Nephron (organoid): Measurements from ENCODE around the gene WDFY3.

Experiments used
- H3K27ac Mint-ChIP-seq, 3 experiments: 2 replicates each; pipeline ENCODE4 v1.8.0; 2020; ENCODE audit warnings: mixed read lengths in 3 of 3, mild to moderate bottlenecking in 2 of 3, moderate library complexity in 1 of 3
- H3K27me3 Mint-ChIP-seq: 2 replicates; pipeline ENCODE4 v1.8.0; 2021; ENCODE audit warnings: low read depth, mild to moderate bottlenecking, moderate library complexity, mixed read lengths
- H3K36me3 Mint-ChIP-seq: 2 replicates; pipeline ENCODE4 v1.8.0; 2020; ENCODE audit warnings: low read depth, mixed read lengths
- H3K4me1 Mint-ChIP-seq: 2 replicates; pipeline ENCODE4 v1.8.0; 2020; ENCODE audit warnings: mixed read lengths
- H3K4me3 Mint-ChIP-seq, 3 experiments: 2 replicates each; pipeline ENCODE4 v1.8.0; 2020; ENCODE audit warnings: mild to moderate bottlenecking in 3 of 3, mixed read lengths in 3 of 3, moderate library complexity in 2 of 3
- H3K9me3 Mint-ChIP-seq: 2 replicates; pipeline ENCODE4 v1.8.0; 2020; ENCODE audit warnings: mixed read lengths
- TF ChIP-seq, protein P1 (sequence below), 3 experiments: fragments of 200-600 bp; sonication (generic); IDR thresholded peaks; one replicate each; pipeline ENCODE4 v1.5.0; 2021; ENCODE audit warnings: antibody characterized with exemption in 3 of 3; ENCODE audit not compliant: unreplicated experiment in 3 of 3

The WDFY3 gene

DNA sequence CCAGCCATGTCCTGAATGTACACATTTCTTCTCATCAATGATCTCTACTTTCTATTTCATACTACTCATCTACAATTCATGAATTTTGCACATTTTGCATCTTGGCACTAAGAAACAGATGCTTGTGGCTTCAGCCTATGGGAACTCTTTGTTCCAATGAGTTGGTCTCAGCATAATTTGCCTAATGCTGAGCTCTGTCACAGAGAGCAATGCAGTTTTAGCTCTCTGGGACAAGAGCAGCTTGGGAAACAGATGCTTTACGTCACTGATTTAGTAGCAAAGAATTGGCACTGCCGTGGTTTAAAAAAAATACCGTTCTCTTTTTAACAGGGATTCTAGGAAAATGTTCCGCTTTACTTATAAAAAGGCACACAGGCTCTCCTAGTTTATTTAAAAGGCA lies 162.4 kb downstream of the WDFY3 start:
- Mint-ChIP-seq H3K27ac (no peak overlapping the region), H3K9me3 (no peaks in the 10 kb centered on the region), H3K4me3 (no peak overlapping the region), H3K36me3 (peaks cover 55% of the 10 kb centered on the region), H3K27me3 (no peaks in the 10 kb centered on the region), H3K4me1 (no peaks in the 10 kb centered on the region)
- TF ChIP-seq, protein P1, sequence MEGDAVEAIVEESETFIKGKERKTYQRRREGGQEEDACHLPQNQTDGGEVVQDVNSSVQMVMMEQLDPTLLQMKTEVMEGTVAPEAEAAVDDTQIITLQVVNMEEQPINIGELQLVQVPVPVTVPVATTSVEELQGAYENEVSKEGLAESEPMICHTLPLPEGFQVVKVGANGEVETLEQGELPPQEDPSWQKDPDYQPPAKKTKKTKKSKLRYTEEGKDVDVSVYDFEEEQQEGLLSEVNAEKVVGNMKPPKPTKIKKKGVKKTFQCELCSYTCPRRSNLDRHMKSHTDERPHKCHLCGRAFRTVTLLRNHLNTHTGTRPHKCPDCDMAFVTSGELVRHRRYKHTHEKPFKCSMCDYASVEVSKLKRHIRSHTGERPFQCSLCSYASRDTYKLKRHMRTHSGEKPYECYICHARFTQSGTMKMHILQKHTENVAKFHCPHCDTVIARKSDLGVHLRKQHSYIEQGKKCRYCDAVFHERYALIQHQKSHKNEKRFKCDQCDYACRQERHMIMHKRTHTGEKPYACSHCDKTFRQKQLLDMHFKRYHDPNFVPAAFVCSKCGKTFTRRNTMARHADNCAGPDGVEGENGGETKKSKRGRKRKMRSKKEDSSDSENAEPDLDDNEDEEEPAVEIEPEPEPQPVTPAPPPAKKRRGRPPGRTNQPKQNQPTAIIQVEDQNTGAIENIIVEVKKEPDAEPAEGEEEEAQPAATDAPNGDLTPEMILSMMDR (IDR thresholded peaks at IDR 0.05; ENCODE audit: unreplicated experiment in 3 of 3), result no peak

DNA sequence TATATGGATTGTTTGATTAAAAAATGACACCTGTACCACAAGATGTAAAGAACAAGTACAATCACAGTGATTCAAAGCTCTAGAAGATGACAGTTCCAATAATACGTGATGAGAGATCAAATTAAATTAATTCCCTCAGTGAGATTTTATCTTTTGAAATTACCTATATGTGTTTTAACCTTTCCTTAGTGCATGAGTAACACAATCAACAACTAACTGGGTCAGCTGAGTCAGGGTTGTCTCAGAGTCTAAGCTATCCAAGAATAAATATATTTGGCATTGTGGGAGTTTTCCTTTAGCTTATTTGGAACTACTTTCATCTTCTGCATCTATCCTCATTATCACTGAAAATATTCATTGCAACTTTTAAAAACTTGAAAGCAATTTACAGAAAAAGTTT lies 162.8 kb downstream of the WDFY3 start:
- Mint-ChIP-seq H3K36me3 (peaks cover 55% of the 10 kb centered on the region), H3K27ac (no peak overlapping the region)

DNA sequence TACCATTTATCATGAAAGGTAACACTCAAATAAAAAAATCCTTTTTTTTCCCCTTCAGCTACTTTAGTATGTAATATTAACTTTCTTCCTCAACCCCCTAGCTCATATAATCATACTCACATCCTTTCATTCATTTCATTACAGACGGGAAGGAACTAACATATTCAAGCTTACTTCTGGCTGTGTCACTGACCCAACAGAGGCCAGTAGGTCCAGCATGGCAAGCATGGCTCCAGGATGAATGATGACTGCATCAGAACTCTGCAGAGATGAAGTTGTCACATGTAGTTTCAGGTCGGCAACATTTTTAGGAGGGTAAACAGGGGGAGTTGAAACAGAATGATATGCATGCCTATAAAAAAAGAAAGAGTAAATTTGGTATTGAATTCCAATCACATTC lies 163.4 kb downstream of the WDFY3 start:
- H3K36me3 Mint-ChIP-seq, result peaks cover 53% of the 10 kb centered on the region
- TF ChIP-seq, protein P1 (IDR thresholded peaks at IDR 0.05; ENCODE audit: unreplicated experiment in 3 of 3), result no peak
- no peaks in the 10 kb centered on the region for H3K27me3 Mint-ChIP-seq
- no peaks in the 10 kb centered on the region for H3K4me1 Mint-ChIP-seq
- H3K27ac Mint-ChIP-seq, result no peak overlapping the region
- no peaks in the 10 kb centered on the region for H3K9me3 Mint-ChIP-seq
- no peak overlapping the region for H3K4me3 Mint-ChIP-seq

More for the DNA sequence above, 162.8 kb downstream of the WDFY3 start:
- Mint-ChIP-seq H3K4me3 (no peak overlapping the region), H3K27me3 (no peaks in the 10 kb centered on the region), H3K4me1 (no peaks in the 10 kb centered on the region), H3K9me3 (no peaks in the 10 kb centered on the region)
- TF ChIP-seq, protein P1 (IDR thresholded peaks at IDR 0.05; ENCODE audit: unreplicated experiment in 3 of 3), result no peak

DNA sequence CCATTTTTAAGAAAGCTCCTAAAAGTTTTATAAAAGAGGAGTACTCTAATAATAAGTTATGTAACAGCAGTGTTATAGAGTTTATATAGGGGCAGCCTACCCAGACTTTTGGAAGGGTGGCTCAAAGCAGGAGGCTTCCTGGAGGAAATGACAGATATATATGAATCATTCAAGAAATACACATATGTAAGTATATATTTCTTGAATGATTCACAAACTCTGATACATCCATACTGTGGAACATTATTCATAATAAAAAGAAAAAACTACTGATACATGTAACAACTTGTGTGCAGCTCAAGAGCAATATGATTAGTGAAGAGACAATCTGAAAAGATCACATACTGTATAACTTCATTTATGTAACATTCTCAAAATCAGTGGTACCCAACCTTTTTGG lies 166.2 kb downstream of the WDFY3 start:
- H3K9me3 Mint-ChIP-seq, result no peaks in the 10 kb centered on the region
- TF ChIP-seq, protein P1 (IDR thresholded peaks at IDR 0.05; ENCODE audit: unreplicated experiment in 3 of 3), result no peak
- no peaks in the 10 kb centered on the region for H3K4me1 Mint-ChIP-seq

DNA sequence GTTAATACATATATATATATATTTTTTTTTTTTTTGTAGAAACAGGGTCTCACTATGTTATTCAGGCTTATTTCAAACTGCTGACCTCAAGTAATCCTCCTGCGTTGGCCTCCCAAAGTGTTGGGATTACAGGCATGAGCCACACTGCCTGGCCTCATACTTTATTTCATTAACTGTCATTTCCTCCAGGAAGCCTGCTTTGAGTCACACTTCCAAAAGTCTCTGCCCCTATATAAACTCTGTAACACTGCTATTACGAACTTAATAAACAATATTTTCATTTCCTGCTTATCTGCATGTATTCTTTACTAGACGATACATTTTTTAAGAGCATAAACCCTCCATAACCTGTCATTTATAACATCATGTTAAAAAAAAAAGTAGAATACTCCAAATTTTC lies 167.2 kb downstream of the WDFY3 start:
- peaks cover 61% of the 10 kb centered on the region for H3K36me3 Mint-ChIP-seq
- H3K27ac Mint-ChIP-seq, result no peak overlapping the region
- no peaks in the 10 kb centered on the region for H3K4me1 Mint-ChIP-seq
- H3K4me3 Mint-ChIP-seq, result no peak overlapping the region
- H3K9me3 Mint-ChIP-seq, result no peaks in the 10 kb centered on the region
- TF ChIP-seq, protein P1 (IDR thresholded peaks at IDR 0.05; ENCODE audit: unreplicated experiment in 3 of 3), result no peak
- H3K27me3 Mint-ChIP-seq, result no peaks in the 10 kb centered on the region

More for the DNA sequence above, 166.2 kb downstream of the WDFY3 start:
- Mint-ChIP-seq H3K27ac (no peak overlapping the region), H3K27me3 (no peaks in the 10 kb centered on the region), H3K36me3 (peaks cover 57% of the 10 kb centered on the region), H3K4me3 (no peak overlapping the region)

DNA sequence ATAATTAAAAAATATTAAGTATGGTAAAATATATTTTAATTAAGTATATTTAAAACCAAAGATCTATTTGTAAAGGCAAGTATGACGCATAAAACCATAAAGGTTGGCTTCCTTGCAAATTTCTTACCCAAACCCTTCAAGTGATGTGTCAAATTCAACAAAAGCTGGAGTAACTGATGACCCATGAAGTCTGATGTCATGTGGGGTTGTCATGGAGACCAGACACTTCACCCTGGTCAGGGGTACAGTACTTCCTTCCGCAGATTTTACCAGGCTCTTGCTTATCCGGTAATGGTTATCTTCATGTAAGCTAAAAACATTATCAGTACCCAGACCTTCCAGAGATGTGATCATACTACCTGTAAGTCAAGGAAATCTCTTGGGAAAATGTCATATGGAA lies 170.1 kb downstream of the WDFY3 start:
- TF ChIP-seq, protein P1 (IDR thresholded peaks at IDR 0.05; ENCODE audit: unreplicated experiment in 3 of 3), result no peak
- Mint-ChIP-seq H3K4me3 (no peak overlapping the region), H3K27me3 (no peaks in the 10 kb centered on the region), H3K36me3 (peaks cover 65% of the 10 kb centered on the region), H3K9me3 (no peaks in the 10 kb centered on the region), H3K4me1 (peaks cover 14% of the 10 kb centered on the region), H3K27ac (no peak overlapping the region)
